K562 (cell line): ENCODE measurements around the gene TEAD3.

Source experiments
- DIDO1 ChIP-seq: fragments of 450-650 bp; IDR thresholded peaks from 2 replicates; pipeline ENCODE4 v1.6.1; 2016; ENCODE audit warnings: low read depth, missing biosample characterization, missing genetic modification characterization
- EZH2 ChIP-seq: IDR thresholded peaks from 2 replicates; pipeline ENCODE4 v1.6.1; 2012; ENCODE audit warnings: low read depth, mild to moderate bottlenecking, inconsistent platforms, low read length, borderline replicate concordance
- GABPB1 ChIP-seq: sonication (generic); formaldehyde crosslinking; IDR thresholded peaks from 2 replicates; pipeline ENCODE4 v1.8.0; 2022; ENCODE audit warnings: mild to moderate bottlenecking, missing genetic modification reagents
- POLR2AphosphoS5 ChIP-seq: IDR thresholded peaks from 2 replicates; pipeline ENCODE4 v1.6.1; 2011; ENCODE audit warnings: mild to moderate bottlenecking, low read depth, low read length, moderate library complexity; ENCODE audit not compliant: control insufficient read depth, insufficient read depth
- RBBP5 ChIP-seq: fragments of 200-600 bp; sonication (generic); IDR thresholded peaks from 2 replicates; pipeline ENCODE4 v1.6.1; 2012; ENCODE audit warnings: borderline replicate concordance, mild to moderate bottlenecking, low read length, control low read depth, inconsistent platforms; ENCODE audit not compliant: insufficient read depth, poor library complexity, severe bottlenecking
- SRF ChIP-seq, 2 experiments: fragments of 250-450, 450-650 bp in 1 of 2; sonication (Bioruptor Pico) in 1 of 2; sonication (generic) in 1 of 2; formaldehyde crosslinking; IDR thresholded peaks; 2 replicates each; pipeline versions ENCODE4 v1.5.0 to v1.5.1; 2020 to 2022; ENCODE audit warnings: mild to moderate bottlenecking in 1 of 2, missing genetic modification reagents in 1 of 2
- TAF1 ChIP-seq: IDR thresholded peaks from 2 replicates; pipeline ENCODE4 v1.6.1; 2011; ENCODE audit warnings: mild to moderate bottlenecking, low read length, moderate library complexity; ENCODE audit not compliant: insufficient read depth, control insufficient read depth, severe bottlenecking; ENCODE audit errors: extremely low read depth
- TF ChIP-seq, protein P1 (sequence below), 3 experiments: IDR thresholded peaks in 2 of 3; conservative IDR thresholded peaks in 1 of 3; 2 replicates each; pipeline ENCODE4 v1.5.1; 2011 to 2012; ENCODE audit warnings: low read length in 3 of 3, mild to moderate bottlenecking in 3 of 3, control low read depth in 2 of 3, improper control_type of control experiment in 1 of 3, inconsistent platforms in 1 of 3, low read depth in 1 of 3, mixed read lengths in 1 of 3, moderate library complexity in 1 of 3; ENCODE audit not compliant: insufficient read depth in 2 of 3

- TF ChIP-seq GABPB1 (peak; percentile 90), EZH2 (no peak), POLR2AphosphoS5 (peak; percentile 99), DIDO1 (tag) (0 out of 2 replicates have a peak, but pooled peaks have one; percentile 25), SRF (CRISPR knock-in tag; IDR thresholded peaks at IDR 0.05) (peak in 1 of 2 experiments; percentile 73; a peak in 2 of 4 replicates), RBBP5 (peak; percentile 99), TAF1 (peak; percentile 100)
- TF ChIP-seq, protein P1, sequence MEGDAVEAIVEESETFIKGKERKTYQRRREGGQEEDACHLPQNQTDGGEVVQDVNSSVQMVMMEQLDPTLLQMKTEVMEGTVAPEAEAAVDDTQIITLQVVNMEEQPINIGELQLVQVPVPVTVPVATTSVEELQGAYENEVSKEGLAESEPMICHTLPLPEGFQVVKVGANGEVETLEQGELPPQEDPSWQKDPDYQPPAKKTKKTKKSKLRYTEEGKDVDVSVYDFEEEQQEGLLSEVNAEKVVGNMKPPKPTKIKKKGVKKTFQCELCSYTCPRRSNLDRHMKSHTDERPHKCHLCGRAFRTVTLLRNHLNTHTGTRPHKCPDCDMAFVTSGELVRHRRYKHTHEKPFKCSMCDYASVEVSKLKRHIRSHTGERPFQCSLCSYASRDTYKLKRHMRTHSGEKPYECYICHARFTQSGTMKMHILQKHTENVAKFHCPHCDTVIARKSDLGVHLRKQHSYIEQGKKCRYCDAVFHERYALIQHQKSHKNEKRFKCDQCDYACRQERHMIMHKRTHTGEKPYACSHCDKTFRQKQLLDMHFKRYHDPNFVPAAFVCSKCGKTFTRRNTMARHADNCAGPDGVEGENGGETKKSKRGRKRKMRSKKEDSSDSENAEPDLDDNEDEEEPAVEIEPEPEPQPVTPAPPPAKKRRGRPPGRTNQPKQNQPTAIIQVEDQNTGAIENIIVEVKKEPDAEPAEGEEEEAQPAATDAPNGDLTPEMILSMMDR (IDR thresholded peaks at IDR 0.05 in 2 of 3, conservative IDR thresholded peaks at IDR 0.05 in 1 of 3; ENCODE audit: insufficient read depth in 2 of 3, low read depth in 1 of 3, low read length in 3 of 3): peak; percentile 97 to 99 (median 99)
Measured at GRCh38 chr6:35468181-35468979, 28.5 kb downstream of the TEAD3 start, which contains the start of gene RPL10A.
